Limb (tissue), 2 donors: Measurements from ENCODE around the gene FBXL14.
"Not testable (repeated sequence)": the region's sequence is repeated elsewhere in the genome, so short reads cannot be mapped to it uniquely, and the experiment has no call there.

Source experiments
- DNase-seq, 2 donors: peaks; one replicate each; pipeline ENCODE4 v3.0.0-alpha.2; 2016; ENCODE audit errors: extremely low spot score in 2 of 2

FBXL14 gene

GRCh38 chr12:1619587-1619986, 25.2 kb upstream of the FBXL14 start:
- no peak for DNase-seq

GRCh38 chr12:1619159-1619558, 24.8 kb upstream of the FBXL14 start:
- no peak for DNase-seq

- no peak for DNase-seq
Observed at GRCh38 chr12:1618489-1618888, 24.1 kb upstream of the FBXL14 start.

GRCh38 chr12:1616233-1617066, 22.1 kb upstream of the FBXL14 start:
- DNase-seq, result no peak

GRCh38 chr12:1614360-1614759, 20.0 kb upstream of the FBXL14 start:
- DNase-seq, result no peak

- DNase-seq, result no peak
Observed at GRCh38 chr12:1613860-1614259, 19.5 kb upstream of the FBXL14 start.

GRCh38 chr12:1611803-1612572, 17.6 kb upstream of the FBXL14 start:
- no peak for DNase-seq

- DNase-seq, result no peak
Observed at GRCh38 chr12:1610072-1610643, 15.8 kb upstream of the FBXL14 start.

- no peak for DNase-seq
Observed at GRCh38 chr12:1608713-1609119, 14.3 kb upstream of the FBXL14 start.

- no peak for DNase-seq
Observed at GRCh38 chr12:1607940-1608712, 13.7 kb upstream of the FBXL14 start.

- peak in 1 of 2 donors; percentile 77 for DNase-seq
Observed at GRCh38 chr12:1606021-1606622, 11.7 kb upstream of the FBXL14 start.

GRCh38 chr12:1605129-1606020, 11.0 kb upstream of the FBXL14 start:
- DNase-seq, result peak; percentile 78 to 79

- DNase-seq, result no peak
Observed at GRCh38 chr12:1604464-1604863, 10.1 kb upstream of the FBXL14 start.

GRCh38 chr12:1603269-1603993, 9.1 kb upstream of the FBXL14 start:
- no peak for DNase-seq

GRCh38 chr12:1602706-1603105, 8.3 kb upstream of the FBXL14 start:
- DNase-seq, result not testable (repeated sequence)

- no peak for DNase-seq
Observed at GRCh38 chr12:1598757-1599156, 4.4 kb upstream of the FBXL14 start.

GRCh38 chr12:1595690-1596347, 1.4 kb upstream of the FBXL14 start:
- no peak for DNase-seq

GRCh38 chr12:1595026-1595561, 713 bp upstream of the FBXL14 start:
- DNase-seq, result no peak

GRCh38 chr12:1594006-1594260, 448 bp downstream of the FBXL14 start:
- peak in 1 of 2 donors; percentile 75 for DNase-seq
